ENCODE results near the gene NVL. TPM values are rescaled to one million over a fixed set of nuclear protein-coding genes. Genes with fewer than 3 reads are reported as not detected.
"Not testable (repeated sequence)": the region's sequence is repeated elsewhere in the genome, so short reads cannot be mapped to it uniquely, and the experiment has no call there.

The NVL gene
- polyA plus RNA-seq, 1 experiment = 13.2 TPM

DNA sequence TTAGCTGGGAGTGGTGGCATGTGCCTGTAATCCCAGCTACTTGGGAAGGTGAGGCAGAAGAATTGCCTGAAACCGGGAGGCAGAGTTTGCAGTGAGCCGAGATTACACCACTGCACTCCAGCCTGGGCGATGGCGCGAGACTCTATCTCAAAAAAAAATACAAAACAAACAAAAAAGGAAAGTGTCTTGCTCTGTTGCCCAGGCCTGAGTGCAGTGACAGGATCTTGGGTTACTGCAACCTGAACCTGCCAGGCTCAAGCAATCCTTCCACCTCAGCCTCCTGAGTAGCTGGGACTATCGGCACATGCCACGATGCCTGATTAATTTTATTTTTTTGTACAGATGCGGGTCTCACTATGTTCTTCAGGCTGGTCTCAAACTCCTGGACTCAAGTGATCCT, 113.6 kb downstream of the NVL start:
- ChIA-PET POLR2A (no interaction called here), CTCF (no interaction called here)
- Histone ChIP-seq H3K36me3 (ENCODE audit: control insufficient read depth, insufficient read depth, low read length) (no peaks in the 10 kb centered on the region), H3K4me3 (ENCODE audit: low read depth, low read length) (no peak overlapping the region), H3K27me3 (ENCODE audit: control insufficient read depth, insufficient read depth, low read length) (no peaks in the 10 kb centered on the region)
- DNase-seq (ENCODE audit: low read depth) = no peak
- no peak for TF ChIP-seq CTCF (IDR thresholded peaks at IDR 0.05; ENCODE audit: insufficient read depth, low read depth, low read length)

GRCh38 chr1:224213438-224214119, 116.4 kb downstream of the NVL start:
- no peak overlapping the region for H3K4me3 ChIP-seq (ENCODE audit: low read depth, low read length)
- no peak for TF ChIP-seq CTCF (IDR thresholded peaks at IDR 0.05; ENCODE audit: insufficient read depth, low read depth, low read length)
- ChIA-PET CTCF (interaction anchor here (0.9 kb wide), 2 partner anchors 9 to 10 kb away, joined by 3 read pairs; no protein-coding TSS in a partner anchor), POLR2A (no interaction called here)
- H3K36me3 ChIP-seq (ENCODE audit: control insufficient read depth, insufficient read depth, low read length) = no peaks in the 10 kb centered on the region
- no peak for DNase-seq (ENCODE audit: low read depth)
- H3K27me3 ChIP-seq (ENCODE audit: control insufficient read depth, insufficient read depth, low read length) = no peaks in the 10 kb centered on the region

DNA sequence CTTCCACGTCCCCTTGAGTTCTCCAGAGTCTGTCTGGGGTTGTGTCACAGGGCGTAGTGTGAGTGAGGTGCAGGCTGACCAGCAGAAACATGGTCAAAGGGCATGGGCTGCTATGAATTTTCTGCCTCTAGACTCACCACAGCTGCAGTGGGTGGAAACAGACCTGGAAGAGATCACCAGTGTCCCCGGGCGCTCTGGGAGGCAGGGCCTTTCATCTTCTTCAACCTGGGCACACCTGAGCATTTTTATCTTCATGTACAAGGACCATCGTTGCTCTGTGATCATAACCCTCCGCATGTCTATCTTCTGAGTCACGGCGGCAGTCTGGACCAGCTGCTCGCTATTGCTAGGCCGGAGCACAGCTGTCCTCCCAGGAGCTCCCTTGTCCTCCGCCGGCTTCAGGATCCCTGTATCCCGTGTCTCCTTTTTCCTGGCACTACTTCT, 117.3 kb downstream of the NVL start:
- CTCF ChIA-PET = no interaction called here
- Histone ChIP-seq H3K27me3 (ENCODE audit: control insufficient read depth, insufficient read depth, low read length) (no peaks in the 10 kb centered on the region), H3K36me3 (ENCODE audit: control insufficient read depth, insufficient read depth, low read length) (no peaks in the 10 kb centered on the region), H3K4me3 (ENCODE audit: low read depth, low read length) (no peak overlapping the region)
- POLR2A ChIA-PET = no interaction called here
- DNase-seq (ENCODE audit: low read depth) = no peak
- no peak for TF ChIP-seq CTCF (IDR thresholded peaks at IDR 0.05; ENCODE audit: insufficient read depth, low read depth, low read length)

GRCh38 chr1:224211206-224211962, 118.6 kb downstream of the NVL start:
- DNase-seq (ENCODE audit: low read depth) = no peak
- ChIA-PET POLR2A (no interaction called here), CTCF (no interaction called here)
- Histone ChIP-seq H3K4me3 (ENCODE audit: low read depth, low read length) (no peak overlapping the region), H3K27me3 (ENCODE audit: control insufficient read depth, insufficient read depth, low read length) (no peaks in the 10 kb centered on the region), H3K36me3 (ENCODE audit: control insufficient read depth, insufficient read depth, low read length) (no peaks in the 10 kb centered on the region)
- TF ChIP-seq CTCF (IDR thresholded peaks at IDR 0.05; ENCODE audit: insufficient read depth, low read depth, low read length) = no peak

GRCh38 chr1:224205931-224206538, 123.9 kb downstream of the NVL start:
- H3K27me3 ChIP-seq (ENCODE audit: control insufficient read depth, insufficient read depth, low read length); CTCF ChIA-PET; H3K36me3 ChIP-seq (ENCODE audit: control insufficient read depth, insufficient read depth, low read length); DNase-seq (ENCODE audit: low read depth); H3K4me3 ChIP-seq (ENCODE audit: low read depth, low read length); POLR2A ChIA-PET: not testable (repeated sequence)
